Adrenal gland (tissue), 5 donors: Measurements from ENCODE around the gene CD8A.
"Not testable (repeated sequence)": the region's sequence is repeated elsewhere in the genome, so short reads cannot be mapped to it uniquely, and the experiment has no call there.

Experiments
- CTCF ChIP-seq, 6 experiments: fragments of 450-650 bp in 4 of 6; fragments of 200-600 bp in 2 of 6; sonication (generic) in 1 of 6; IDR thresholded peaks; 1 replicate in 5 of 6; 2 replicates in 1 of 6; pipeline versions ENCODE4 v1.5.1 to v1.8.0; 2016 to 2021; ENCODE audit warnings: antibody characterized with exemption in 6 of 6, mild to moderate bottlenecking in 2 of 6, moderate library complexity in 1 of 6
- POLR2A ChIP-seq, 2 donors: fragments of 450-650 bp; IDR thresholded peaks; one replicate each; pipeline ENCODE4 v1.6.1; 2017; ENCODE audit warnings: antibody characterized with exemption in 2 of 2, mild to moderate bottlenecking in 2 of 2, moderate library complexity in 1 of 2
- donor health status: DM: no; HTN: no; CAD: no.

- not testable (repeated sequence) for TF ChIP-seq POLR2A, CTCF (IDR thresholded peaks at IDR 0.05)
These were observed 48.7 kb upstream of the CD8A start for GRCh38 chr2:86839455-86839854.
